Prostate gland (tissue), 2 donors: ENCODE measurements around the gene LYZL1. TPM values are rescaled to one million over a fixed set of nuclear protein-coding genes. Genes with fewer than 3 reads are reported as not detected.

Source experiments
- DNase-seq: peaks from one replicate; pipeline ENCODE4 v3.0.0-alpha.2; 2019; ENCODE audit warnings: low spot score
- H3K27ac ChIP-seq, 2 donors: fragments of 200-600 bp; sonication (generic); 2 replicates each; pipeline ENCODE4 v1.5.1; 2017 to 2019
- H3K27me3 ChIP-seq: fragments of 200-600 bp; sonication (generic); replicated peaks from 2 replicates; pipeline ENCODE4 v1.5.1; 2019; ENCODE audit not compliant: insufficient read depth
- H3K36me3 ChIP-seq, 2 donors: fragments of 200-600 bp; sonication (generic); 1 replicate in 1 of 2; 2 replicates in 1 of 2; pipeline versions ENCODE4 v1.5.1 to v1.8.1; 2017 to 2019
- H3K4me1 ChIP-seq: fragments of 200-600 bp; sonication (generic); replicated peaks from 2 replicates; pipeline ENCODE4 v1.5.1; 2019
- H3K4me3 ChIP-seq, 2 donors: fragments of 200-600 bp; sonication (generic); 2 replicates each; pipeline ENCODE4 v1.5.1; 2017 to 2019
- H3K9me3 ChIP-seq: fragments of 200-600 bp; sonication (generic); 2 replicates; pipeline ENCODE4 v1.5.1; 2017
- POLR2A ChIP-seq: fragments of 450-650 bp; IDR thresholded peaks from one replicate; pipeline ENCODE4 v1.6.1; 2016; ENCODE audit warnings: antibody characterized with exemption, mild to moderate bottlenecking
- POLR2AphosphoS5 ChIP-seq: sonication (generic); formaldehyde crosslinking; IDR thresholded peaks from one replicate; pipeline ENCODE4 v1.6.1; 2017; ENCODE audit warnings: antibody characterized with exemption
- WGBS: methylation state at CpG from one replicate; pipeline ENCODE4 v1.1.5; 2018; 5-methylcytosine and 5-hydroxymethylcytosine counted together
- intact Hi-C: fragments of 100-400 bp; cut with DNase I; formaldehyde crosslinking; loops from one replicate; pipeline ENCODE4 v1.14.2; 2022
- total RNA-seq, 2 donors: library from RNA; depleted of rRNA; stranded (reverse); fragments of >200 nt; gene quantifications; one replicate each; pipeline ENCODE4 v1.1.0, GENCODE V29; 2016
- TF ChIP-seq, protein P1 (sequence below), 4 experiments: fragments of 200-600 bp in 2 of 4; fragments of 450-650 bp in 2 of 4; sonication (generic) in 2 of 4; IDR thresholded peaks; 1 replicate in 3 of 4; 2 replicates in 1 of 4; pipeline ENCODE4 v1.5.1; 2016 to 2019; ENCODE audit warnings: antibody characterized with exemption in 4 of 4, mild to moderate bottlenecking in 2 of 4, moderate library complexity in 2 of 4

LYZL1 gene
- total RNA-seq, 2 donors from 2014 or later: 9.5 TPM; not detected in 1

GRCh38 chr10:29254123-29255046, 34.5 kb upstream of the LYZL1 start:
- Histone ChIP-seq H3K36me3 (no peaks in the 10 kb centered on the region), H3K4me3 (no peak overlapping the region), H3K9me3 (no peaks in the 10 kb centered on the region), H3K27ac (no peak overlapping the region), H3K27me3 (peaks cover 3% of the 10 kb centered on the region), H3K4me1 (no peaks in the 10 kb centered on the region)
- intact Hi-C loops: no loop called here
- TF ChIP-seq POLR2AphosphoS5 (no peak), POLR2A (no peak)
- TF ChIP-seq, protein P1, sequence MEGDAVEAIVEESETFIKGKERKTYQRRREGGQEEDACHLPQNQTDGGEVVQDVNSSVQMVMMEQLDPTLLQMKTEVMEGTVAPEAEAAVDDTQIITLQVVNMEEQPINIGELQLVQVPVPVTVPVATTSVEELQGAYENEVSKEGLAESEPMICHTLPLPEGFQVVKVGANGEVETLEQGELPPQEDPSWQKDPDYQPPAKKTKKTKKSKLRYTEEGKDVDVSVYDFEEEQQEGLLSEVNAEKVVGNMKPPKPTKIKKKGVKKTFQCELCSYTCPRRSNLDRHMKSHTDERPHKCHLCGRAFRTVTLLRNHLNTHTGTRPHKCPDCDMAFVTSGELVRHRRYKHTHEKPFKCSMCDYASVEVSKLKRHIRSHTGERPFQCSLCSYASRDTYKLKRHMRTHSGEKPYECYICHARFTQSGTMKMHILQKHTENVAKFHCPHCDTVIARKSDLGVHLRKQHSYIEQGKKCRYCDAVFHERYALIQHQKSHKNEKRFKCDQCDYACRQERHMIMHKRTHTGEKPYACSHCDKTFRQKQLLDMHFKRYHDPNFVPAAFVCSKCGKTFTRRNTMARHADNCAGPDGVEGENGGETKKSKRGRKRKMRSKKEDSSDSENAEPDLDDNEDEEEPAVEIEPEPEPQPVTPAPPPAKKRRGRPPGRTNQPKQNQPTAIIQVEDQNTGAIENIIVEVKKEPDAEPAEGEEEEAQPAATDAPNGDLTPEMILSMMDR (IDR thresholded peaks at IDR 0.05): no peak
- 45% methylated on average over 9 of the region's 9 CpGs for WGBS
- no peak for DNase-seq

GRCh38 chr10:29255104-29255503, 33.8 kb upstream of the LYZL1 start:
- Histone ChIP-seq H3K36me3 (no peaks in the 10 kb centered on the region), H3K27ac (no peak overlapping the region), H3K9me3 (no peaks in the 10 kb centered on the region), H3K27me3 (peaks cover 3% of the 10 kb centered on the region), H3K4me3 (no peak overlapping the region), H3K4me1 (no peaks in the 10 kb centered on the region)
- WGBS: 73% methylated on average over 3 of the region's 3 CpGs
- DNase-seq: no peak
- intact Hi-C loops: no loop called here
- TF ChIP-seq POLR2AphosphoS5: no peak
- TF ChIP-seq, protein P1 (IDR thresholded peaks at IDR 0.05): no peak
- no peak for TF ChIP-seq POLR2A

GRCh38 chr10:29256019-29256418, 32.9 kb upstream of the LYZL1 start:
- WGBS: 90% methylated on average over 7 of the region's 7 CpGs
- Histone ChIP-seq H3K27me3 (peaks cover 3% of the 10 kb centered on the region), H3K9me3 (no peaks in the 10 kb centered on the region), H3K4me1 (no peaks in the 10 kb centered on the region), H3K27ac (no peak overlapping the region), H3K4me3 (no peak overlapping the region), H3K36me3 (no peaks in the 10 kb centered on the region)
- TF ChIP-seq POLR2A (no peak), POLR2AphosphoS5 (no peak)
- TF ChIP-seq, protein P1 (IDR thresholded peaks at IDR 0.05): no peak
- no peak for DNase-seq
- intact Hi-C loops: no loop called here

- no peaks in the 10 kb centered on the region for H3K9me3 ChIP-seq
- no peak for TF ChIP-seq POLR2A
- TF ChIP-seq, protein P1 (IDR thresholded peaks at IDR 0.05): no peak
- no peak for TF ChIP-seq POLR2AphosphoS5
- H3K36me3 ChIP-seq: no peaks in the 10 kb centered on the region
- H3K4me3 ChIP-seq: no peak overlapping the region
- peaks cover 3% of the 10 kb centered on the region for H3K27me3 ChIP-seq
- intact Hi-C loops: no loop called here
- 39% methylated on average over 1 of the region's 1 CpG for WGBS
- no peak overlapping the region for H3K27ac ChIP-seq
- no peak for DNase-seq
- H3K4me1 ChIP-seq: no peaks in the 10 kb centered on the region
Observed at GRCh38 chr10:29256586-29256985, 32.3 kb upstream of the LYZL1 start.
